Omental fat pad (tissue), 4 donors: ENCODE measurements around the gene KMT2B. TPM values are rescaled to one million over a fixed set of nuclear protein-coding genes. Genes with fewer than 3 reads are reported as not detected.

Experiments
- ATAC-seq: fragments of 150-250 bp; one replicate; pipeline ENCODE4 v1.9.1; 2016; ENCODE audit warnings: mild to moderate bottlenecking, moderate library complexity; ENCODE audit not compliant: low FRiP score
- DNase-seq: peaks from one replicate; pipeline ENCODE4 v3.0.0-alpha.2; 2019; ENCODE audit warnings: low spot score
- CTCF ChIP-seq, 3 donors: fragments of 450-650 bp; IDR thresholded peaks; one replicate each; pipeline ENCODE4 v1.5.1; 2016 to 2017; ENCODE audit warnings: antibody characterized with exemption in 3 of 3, mild to moderate bottlenecking in 3 of 3, moderate library complexity in 2 of 3
- total RNA-seq, 4 donors: library from RNA; depleted of rRNA; stranded (reverse); fragments of >200 nt; gene quantifications; one replicate each; pipeline ENCODE4 v1.1.0, GENCODE V29; 2016

The KMT2B gene
- total RNA-seq, 4 donors from 2014 or later: 11.5 to 28.7 (median 19.8) TPM

GRCh38 chr19:35732540-35733179, 14.9 kb downstream of the KMT2B start:
- DNase-seq (no peak), ATAC-seq (no peak)
- no peak for TF ChIP-seq CTCF (IDR thresholded peaks at IDR 0.05)

GRCh38 chr19:35733180-35734125, 15.7 kb downstream of the KMT2B start:
- TF ChIP-seq CTCF (IDR thresholded peaks at IDR 0.05): no peak
- DNase-seq: no peak
- no peak for ATAC-seq

DNA sequence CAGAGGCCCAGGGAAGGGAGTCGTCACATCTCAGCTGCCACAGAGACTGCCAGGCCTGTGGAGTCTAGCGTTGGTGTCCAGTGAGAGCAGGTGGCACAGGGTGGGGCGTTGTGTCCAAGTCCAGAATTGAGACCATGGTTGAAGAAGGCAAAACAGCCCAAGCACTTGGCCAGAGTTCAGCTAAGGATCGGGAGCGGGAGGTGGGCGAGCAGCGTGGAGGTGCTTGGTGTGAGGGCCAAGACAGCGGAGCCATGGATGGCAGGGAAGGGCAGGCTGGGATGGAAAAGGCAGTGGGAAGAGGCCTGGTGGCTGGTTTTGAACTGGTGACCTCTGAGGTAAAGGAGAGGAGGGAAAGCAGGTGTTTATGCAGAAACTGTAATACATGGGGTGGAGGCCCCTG, 16.5 kb downstream of the KMT2B start:
- no peak for ATAC-seq
- DNase-seq: no peak
- no peak for TF ChIP-seq CTCF (IDR thresholded peaks at IDR 0.05)

- DNase-seq (no peak), ATAC-seq (no peak)
- no peak for TF ChIP-seq CTCF (IDR thresholded peaks at IDR 0.05)
Observed at GRCh38 chr19:35734889-35735288, 17.1 kb downstream of the KMT2B start.

DNA sequence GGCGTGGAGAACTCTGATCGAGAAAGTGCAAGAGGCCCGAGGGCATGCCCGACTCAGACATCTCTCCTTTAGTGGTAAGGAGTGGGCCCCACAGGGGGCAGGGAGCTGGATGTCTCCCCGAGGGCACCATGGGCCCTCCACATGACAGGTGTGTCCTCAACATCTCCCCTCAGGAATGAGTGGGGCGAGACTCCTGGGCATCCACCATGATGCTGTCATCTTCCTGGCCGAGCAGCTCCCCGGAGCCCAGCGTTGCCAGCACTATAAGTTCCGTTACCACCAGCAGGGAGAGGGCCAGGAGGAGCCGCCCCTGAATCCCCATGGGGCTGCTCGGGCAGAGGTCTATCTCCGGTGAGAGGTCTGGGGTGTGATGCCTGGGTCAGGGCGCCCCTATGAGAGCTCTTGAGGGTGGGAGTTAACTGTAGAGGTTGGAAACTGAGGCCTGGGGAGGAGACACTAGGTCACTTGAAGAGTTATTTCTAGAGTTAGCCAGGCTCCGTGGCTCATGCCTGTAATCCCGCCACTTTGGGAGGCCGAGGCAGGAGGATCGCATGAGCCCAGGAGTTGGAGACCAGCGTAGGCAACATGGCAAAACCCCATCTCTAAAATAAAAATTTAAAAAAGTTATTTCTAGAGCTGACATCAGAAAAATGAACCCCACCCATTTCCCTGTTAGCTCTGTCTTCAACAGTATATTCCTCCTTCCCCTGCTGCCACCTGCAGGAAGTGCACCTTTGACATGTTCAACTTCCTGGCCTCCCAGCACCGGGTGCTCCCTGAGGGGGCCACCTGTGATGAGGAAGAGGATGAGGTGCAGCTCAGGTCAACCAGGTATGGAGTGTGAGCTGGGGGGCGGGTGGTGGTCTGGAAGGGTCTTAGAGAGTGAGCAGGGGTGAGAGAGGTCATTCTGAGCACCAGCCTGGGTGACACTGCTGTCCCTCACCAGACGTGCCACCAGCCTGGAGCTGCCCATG, 19.4 kb downstream of the KMT2B start:
- no peak for ATAC-seq
- no peak for DNase-seq
- no peak for TF ChIP-seq CTCF (IDR thresholded peaks at IDR 0.05)

GRCh38 chr19:35738021-35738886, 20.5 kb downstream of the KMT2B start:
- ATAC-seq (no peak), DNase-seq (no peak)
- TF ChIP-seq CTCF (IDR thresholded peaks at IDR 0.05): no peak
